ENCODE measurements around the gene NRGN.

DNA sequence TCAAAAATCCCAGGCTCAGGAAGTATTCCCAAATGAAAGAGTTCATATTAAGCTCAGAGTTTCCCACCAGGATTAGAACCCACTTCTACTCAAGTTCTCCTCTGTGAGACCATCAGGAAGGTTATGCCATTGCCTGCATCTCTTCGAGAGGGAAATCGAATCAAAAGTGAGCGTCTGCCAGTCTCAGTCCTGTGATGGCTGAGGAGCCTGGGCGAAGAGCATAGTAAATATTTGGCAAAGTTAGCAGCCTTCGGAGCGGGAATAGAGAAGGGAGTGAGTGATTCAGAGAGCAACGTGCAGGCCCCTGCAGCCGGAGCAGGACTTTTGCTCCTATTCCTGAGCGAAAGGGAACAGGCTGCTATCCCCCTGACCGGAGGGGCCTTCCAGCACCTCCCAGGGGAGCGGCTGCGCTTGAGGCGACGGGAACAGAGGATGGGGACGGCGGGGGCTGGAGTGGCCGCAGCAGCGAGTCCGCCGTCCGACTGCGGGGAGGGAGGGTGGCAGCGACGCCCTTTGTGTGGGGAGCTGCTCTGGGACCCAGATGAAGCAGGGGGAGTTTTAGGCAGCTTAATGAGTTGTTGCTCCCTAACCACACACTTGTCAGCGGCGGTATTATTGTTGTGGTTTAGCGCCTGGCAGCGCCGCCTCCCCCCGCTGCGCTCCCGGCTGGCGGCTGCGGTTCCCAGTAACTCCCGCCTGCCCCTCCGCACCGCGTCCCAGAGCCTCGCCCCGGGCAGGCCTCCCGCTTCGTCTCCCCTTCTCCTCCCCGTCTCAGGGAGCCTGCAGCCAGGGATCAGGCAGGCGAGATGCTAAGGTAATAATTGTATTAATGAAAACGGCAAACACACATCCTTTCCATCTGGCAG is 21.7 kb upstream of the NRGN start:
- TF ChIP-seq POLR2A (IDR thresholded peaks at IDR 0.05; ENCODE audit: low read depth, low read length) = no peak
- TF ChIP-seq, protein P1, sequence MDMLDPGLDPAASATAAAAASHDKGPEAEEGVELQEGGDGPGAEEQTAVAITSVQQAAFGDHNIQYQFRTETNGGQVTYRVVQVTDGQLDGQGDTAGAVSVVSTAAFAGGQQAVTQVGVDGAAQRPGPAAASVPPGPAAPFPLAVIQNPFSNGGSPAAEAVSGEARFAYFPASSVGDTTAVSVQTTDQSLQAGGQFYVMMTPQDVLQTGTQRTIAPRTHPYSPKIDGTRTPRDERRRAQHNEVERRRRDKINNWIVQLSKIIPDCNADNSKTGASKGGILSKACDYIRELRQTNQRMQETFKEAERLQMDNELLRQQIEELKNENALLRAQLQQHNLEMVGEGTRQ (IDR thresholded peaks at IDR 0.05; ENCODE audit: low read depth, low read length) = no peak

All from IMR-90 (cell line).